WTC11 (cell line): ENCODE results near the gene NECTIN4. TPM values are rescaled to one million over a fixed set of nuclear protein-coding genes. Genes with fewer than 3 reads are reported as not detected.

ENCODE experiments used
- ATAC-seq: fragments of 200-7000 bp; cut with Tn5 transposase; 2 replicates; pipeline ENCODE4 v1.10.0; 2021; ENCODE audit warnings: mild to moderate bottlenecking, moderate library complexity
- CTCF ChIA-PET: fragments of 300-600 bp; sonication (Branson Sonifier 250); formaldehyde crosslinking; loops from one replicate; lab custom pipeline; 2021; ENCODE audit warnings: antibody characterized with exemption; lab: Charles Lee
- POLR2A ChIA-PET: fragments of 350-600 bp; sonication (Branson Sonifier 250); formaldehyde crosslinking; loops from one replicate; lab custom pipeline; 2021; ENCODE audit warnings: antibody characterized with exemption; lab: Charles Lee
- DNase-seq: peaks from one replicate; pipeline ENCODE4 v3.0.0; 2021; ENCODE audit warnings: low spot score
- H3K27ac Mint-ChIP-seq: 2 replicates; pipeline ENCODE4 v1.8.0; 2021; ENCODE audit warnings: mixed read lengths
- H3K27me3 Mint-ChIP-seq: 2 replicates; pipeline ENCODE4 v1.8.0; 2021; ENCODE audit warnings: low read depth, mild to moderate bottlenecking, moderate library complexity, mixed read lengths
- H3K36me3 Mint-ChIP-seq: 2 replicates; pipeline ENCODE4 v1.8.0; 2021; ENCODE audit warnings: mixed read lengths
- H3K4me1 Mint-ChIP-seq: 2 replicates; pipeline ENCODE4 v1.8.0; 2022; ENCODE audit warnings: mixed read lengths
- H3K4me3 Mint-ChIP-seq: 2 replicates; pipeline ENCODE4 v1.8.0; 2021; ENCODE audit warnings: mild to moderate bottlenecking, moderate library complexity, mixed read lengths
- H3K9me3 Mint-ChIP-seq: 2 replicates; pipeline ENCODE4 v1.8.0; 2021; ENCODE audit warnings: mixed read lengths
- ATF2 ChIP-seq: sonication (generic); formaldehyde crosslinking; IDR thresholded peaks from 2 replicates; pipeline ENCODE4 v1.8.1; 2022; ENCODE audit warnings: low read depth, missing genetic modification reagents, borderline replicate concordance
- CREM ChIP-seq: sonication (generic); formaldehyde crosslinking; IDR thresholded peaks from 2 replicates; pipeline ENCODE4 v1.8.1; 2022; ENCODE audit warnings: mild to moderate bottlenecking, missing genetic modification reagents, moderate library complexity
- FOXK1 ChIP-seq: sonication (generic); formaldehyde crosslinking; IDR thresholded peaks from 2 replicates; pipeline ENCODE4 v1.8.0; 2022; ENCODE audit warnings: mild to moderate bottlenecking, moderate library complexity, missing genetic modification reagents
- GTF2I ChIP-seq: fragments of 250-450 bp; sonication (Bioruptor Pico); conservative IDR thresholded peaks from 2 replicates; pipeline ENCODE4 v1.4.0; 2021; ENCODE audit warnings: mild to moderate bottlenecking
- HMGA2 ChIP-seq: fragments of 250-450 bp; sonication (Bioruptor Pico); IDR thresholded peaks from 2 replicates; pipeline ENCODE4 v1.4.0; 2021; ENCODE audit warnings: mild to moderate bottlenecking, moderate library complexity
- HMGXB4 ChIP-seq: sonication (generic); formaldehyde crosslinking; IDR thresholded peaks from 2 replicates; pipeline ENCODE4 v1.8.1; 2023; ENCODE audit warnings: mild to moderate bottlenecking, moderate library complexity, missing genetic modification reagents
- MXD4 ChIP-seq: fragments of 250-450 bp; sonication (Bioruptor Pico); IDR thresholded peaks from 2 replicates; pipeline ENCODE4 v1.8.0; 2021; ENCODE audit warnings: mild to moderate bottlenecking, moderate library complexity, borderline replicate concordance
- MYBL2 ChIP-seq: sonication (generic); formaldehyde crosslinking; IDR thresholded peaks from 2 replicates; pipeline ENCODE4 v1.8.1; 2023; ENCODE audit warnings: mild to moderate bottlenecking, moderate library complexity, missing genetic modification reagents
- RORB ChIP-seq: fragments of 250-450 bp; sonication (Bioruptor Pico); IDR thresholded peaks from 2 replicates; pipeline ENCODE4 v1.9.0; 2021; ENCODE audit warnings: mild to moderate bottlenecking
- SMAD4 ChIP-seq: sonication (generic); formaldehyde crosslinking; IDR thresholded peaks from 2 replicates; pipeline ENCODE4 v1.8.0; 2022; ENCODE audit warnings: mild to moderate bottlenecking, missing genetic modification reagents
- STAT6 ChIP-seq: sonication (generic); formaldehyde crosslinking; conservative IDR thresholded peaks from 2 replicates; pipeline ENCODE4 v1.8.1; 2023; ENCODE audit warnings: mild to moderate bottlenecking, low read depth, missing genetic modification reagents, moderate library complexity
- TEAD4 ChIP-seq: sonication (generic); formaldehyde crosslinking; IDR thresholded peaks from 2 replicates; pipeline ENCODE4 v1.8.0; 2022; ENCODE audit warnings: mild to moderate bottlenecking, missing genetic modification reagents
- ZNF121 ChIP-seq: sonication (generic); formaldehyde crosslinking; IDR thresholded peaks from 2 replicates; pipeline ENCODE4 v1.8.0; 2023; ENCODE audit warnings: missing genetic modification reagents
- ZNF232 ChIP-seq: sonication (generic); formaldehyde crosslinking; IDR thresholded peaks from 2 replicates; pipeline ENCODE4 v1.8.0; 2022; ENCODE audit warnings: mild to moderate bottlenecking, missing genetic modification reagents
- ZNF263 ChIP-seq: sonication (generic); formaldehyde crosslinking; IDR thresholded peaks from 2 replicates; pipeline ENCODE4 v1.8.1; 2022; ENCODE audit warnings: low read depth, mild to moderate bottlenecking, moderate library complexity, missing genetic modification reagents
- ZNF317 ChIP-seq: sonication (generic); formaldehyde crosslinking; IDR thresholded peaks from 2 replicates; pipeline ENCODE4 v1.8.1; 2023; ENCODE audit warnings: low read depth, mild to moderate bottlenecking, moderate library complexity, missing genetic modification reagents, borderline replicate concordance
- total RNA-seq: library from RNA; stranded (reverse); gene quantifications from 3 replicates; pipeline ENCODE4 v1.2.3, GENCODE V29; 2021
- TF ChIP-seq, protein P1 (sequence below): sonication (generic); formaldehyde crosslinking; IDR thresholded peaks from 2 replicates; pipeline ENCODE4 v1.8.1; 2023; ENCODE audit warnings: mild to moderate bottlenecking, missing genetic modification reagents, moderate library complexity
- TF ChIP-seq, protein P2 (sequence below): sonication (generic); formaldehyde crosslinking; IDR thresholded peaks from 2 replicates; pipeline ENCODE4 v1.8.1; 2023; ENCODE audit warnings: mild to moderate bottlenecking, missing genetic modification reagents
- TF ChIP-seq, protein P3 (sequence below): fragments of 250-450 bp; sonication (Bioruptor Pico); IDR thresholded peaks from 2 replicates; pipeline ENCODE4 v1.9.0; 2021; ENCODE audit warnings: moderate library complexity, mild to moderate bottlenecking, inconsistent platforms, borderline replicate concordance
- TF ChIP-seq, protein P4 (sequence below): sonication (generic); formaldehyde crosslinking; IDR thresholded peaks from 2 replicates; pipeline ENCODE4 v1.8.1; 2023; ENCODE audit warnings: mild to moderate bottlenecking, missing genetic modification reagents, moderate library complexity

NECTIN4 gene
- total RNA-seq, 1 experiment from 2014 or later: 1.7 TPM

DNA sequence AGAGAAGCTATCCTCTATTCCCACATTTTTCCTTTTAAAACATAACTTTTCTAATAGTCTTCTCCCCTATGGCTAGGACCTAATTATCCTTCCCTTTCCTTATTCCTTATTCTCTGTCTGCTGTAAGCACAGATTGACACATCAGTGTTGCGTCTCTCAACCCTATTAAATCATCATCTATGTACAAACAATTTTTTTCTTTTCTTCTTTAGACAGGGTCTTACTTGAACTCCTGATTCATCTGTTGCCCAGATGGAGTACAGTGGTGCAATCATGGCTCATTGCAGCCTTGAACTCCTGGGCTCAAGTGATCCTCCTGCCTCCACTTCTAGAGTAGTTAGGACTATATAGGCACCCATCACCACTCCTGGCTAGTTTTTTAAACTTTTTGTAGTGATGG lies 17.1 kb upstream of the NECTIN4 start:
- no peak for ATAC-seq
- H3K27me3 Mint-ChIP-seq: no peaks in the 10 kb centered on the region
- CTCF ChIA-PET: interaction anchor here (0.5 kb wide), 1 partner anchor 116 kb away, joined by 3 read pairs; no protein-coding TSS in a partner anchor

GRCh38 chr1:161100556-161100955 lies 11.2 kb upstream of the NECTIN4 start:
- ATAC-seq: no peak
- Mint-ChIP-seq H3K27ac (no peak overlapping the region), H3K27me3 (no peaks in the 10 kb centered on the region), H3K4me3 (no peak overlapping the region), H3K4me1 (peaks cover 9% of the 10 kb centered on the region), H3K9me3 (no peaks in the 10 kb centered on the region), H3K36me3 (peaks cover 15% of the 10 kb centered on the region)
- ChIA-PET CTCF (interaction anchor here (1.1 to 8.2 kb wide), 3 partner anchors 30 to 103 kb away, joined by 4 to 109 read pairs (median 7); partner anchors contain the start of gene ARHGAP30), POLR2A (no interaction called here)
- TF ChIP-seq TEAD4 (CRISPR knock-in tag) (no peak), MYBL2 (CRISPR knock-in tag) (no peak), ZNF232 (CRISPR knock-in tag) (no peak), CREM (no peak), STAT6 (CRISPR knock-in tag) (no peak), SMAD4 (CRISPR knock-in tag) (no peak), ZNF263 (CRISPR knock-in tag) (no peak), GTF2I (CRISPR knock-in tag) (no peak), RORB (CRISPR knock-in tag) (no peak), HMGA2 (no peak), ZNF317 (CRISPR knock-in tag) (no peak)
- TF ChIP-seq, protein P1, sequence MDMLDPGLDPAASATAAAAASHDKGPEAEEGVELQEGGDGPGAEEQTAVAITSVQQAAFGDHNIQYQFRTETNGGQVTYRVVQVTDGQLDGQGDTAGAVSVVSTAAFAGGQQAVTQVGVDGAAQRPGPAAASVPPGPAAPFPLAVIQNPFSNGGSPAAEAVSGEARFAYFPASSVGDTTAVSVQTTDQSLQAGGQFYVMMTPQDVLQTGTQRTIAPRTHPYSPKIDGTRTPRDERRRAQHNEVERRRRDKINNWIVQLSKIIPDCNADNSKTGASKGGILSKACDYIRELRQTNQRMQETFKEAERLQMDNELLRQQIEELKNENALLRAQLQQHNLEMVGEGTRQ (CRISPR knock-in tag): no peak
- DNase-seq: no peak

More for the DNA sequence above, 17.1 kb upstream of the NECTIN4 start:
- Mint-ChIP-seq H3K27ac (0 out of 2 replicates have a peak overlapping the region, but pooled peaks have one; percentile 31), H3K4me3 (no peak overlapping the region), H3K9me3 (no peaks in the 10 kb centered on the region), H3K4me1 (peaks cover 3% of the 10 kb centered on the region; the same call in 1 of the 2 replicates), H3K36me3 (peaks cover 7% of the 10 kb centered on the region)
- TF ChIP-seq ZNF121 (CRISPR knock-in tag) (no peak), MXD4 (CRISPR knock-in tag) (no peak), HMGXB4 (no peak), ATF2 (CRISPR knock-in tag) (no peak), FOXK1 (no peak)
- TF ChIP-seq, protein P2, sequence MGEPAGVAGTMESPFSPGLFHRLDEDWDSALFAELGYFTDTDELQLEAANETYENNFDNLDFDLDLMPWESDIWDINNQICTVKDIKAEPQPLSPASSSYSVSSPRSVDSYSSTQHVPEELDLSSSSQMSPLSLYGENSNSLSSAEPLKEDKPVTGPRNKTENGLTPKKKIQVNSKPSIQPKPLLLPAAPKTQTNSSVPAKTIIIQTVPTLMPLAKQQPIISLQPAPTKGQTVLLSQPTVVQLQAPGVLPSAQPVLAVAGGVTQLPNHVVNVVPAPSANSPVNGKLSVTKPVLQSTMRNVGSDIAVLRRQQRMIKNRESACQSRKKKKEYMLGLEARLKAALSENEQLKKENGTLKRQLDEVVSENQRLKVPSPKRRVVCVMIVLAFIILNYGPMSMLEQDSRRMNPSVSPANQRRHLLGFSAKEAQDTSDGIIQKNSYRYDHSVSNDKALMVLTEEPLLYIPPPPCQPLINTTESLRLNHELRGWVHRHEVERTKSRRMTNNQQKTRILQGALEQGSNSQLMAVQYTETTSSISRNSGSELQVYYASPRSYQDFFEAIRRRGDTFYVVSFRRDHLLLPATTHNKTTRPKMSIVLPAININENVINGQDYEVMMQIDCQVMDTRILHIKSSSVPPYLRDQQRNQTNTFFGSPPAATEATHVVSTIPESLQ: no peak
- TF ChIP-seq, protein P3, sequence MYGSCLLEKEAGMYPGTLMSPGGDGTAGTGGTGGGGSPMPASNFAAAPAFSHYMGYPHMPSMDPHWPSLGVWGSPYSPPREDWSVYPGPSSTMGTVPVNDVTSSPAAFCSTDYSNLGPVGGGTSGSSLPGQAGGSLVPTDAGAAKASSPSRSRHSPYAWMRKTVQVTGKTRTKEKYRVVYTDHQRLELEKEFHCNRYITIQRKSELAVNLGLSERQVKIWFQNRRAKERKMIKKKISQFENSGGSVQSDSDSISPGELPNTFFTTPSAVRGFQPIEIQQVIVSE (CRISPR knock-in tag): no peak
- TF ChIP-seq, protein P4, sequence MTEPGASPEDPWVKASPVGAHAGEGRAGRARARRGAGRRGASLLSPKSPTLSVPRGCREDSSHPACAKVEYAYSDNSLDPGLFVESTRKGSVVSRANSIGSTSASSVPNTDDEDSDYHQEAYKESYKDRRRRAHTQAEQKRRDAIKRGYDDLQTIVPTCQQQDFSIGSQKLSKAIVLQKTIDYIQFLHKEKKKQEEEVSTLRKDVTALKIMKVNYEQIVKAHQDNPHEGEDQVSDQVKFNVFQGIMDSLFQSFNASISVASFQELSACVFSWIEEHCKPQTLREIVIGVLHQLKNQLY (CRISPR knock-in tag): no peak
- POLR2A ChIA-PET: no interaction called here
- no peak for DNase-seq
